Measurements from ENCODE around the gene HNF4A.

- no peak for TF ChIP-seq EZH2 (IDR thresholded peaks at IDR 0.05; ENCODE audit: low read depth)
- no peak for TF ChIP-seq CTCF (conservative IDR thresholded peaks at IDR 0.05)
Measured at GRCh38 chr20:44415833-44416715, 60.6 kb downstream of the HNF4A start.

Measured in PC-9 (cell line).